ENCODE data around the gene SPACA5.
"Not testable (repeated sequence)": the region's sequence is repeated elsewhere in the genome, so short reads cannot be mapped to it uniquely, and the experiment has no call there.

The SPACA5 gene

GRCh38 chrX:47992095-47992380, 14.8 kb upstream of the SPACA5 start:
- DNase-seq (ENCODE audit: low read depth), result peak; percentile 35
- no peak for TF ChIP-seq CTCF (conservative IDR thresholded peaks at IDR 0.05; ENCODE audit: low read length)
- H3K4me3 ChIP-seq (ENCODE audit: low read length), result no peak overlapping the region

DNA sequence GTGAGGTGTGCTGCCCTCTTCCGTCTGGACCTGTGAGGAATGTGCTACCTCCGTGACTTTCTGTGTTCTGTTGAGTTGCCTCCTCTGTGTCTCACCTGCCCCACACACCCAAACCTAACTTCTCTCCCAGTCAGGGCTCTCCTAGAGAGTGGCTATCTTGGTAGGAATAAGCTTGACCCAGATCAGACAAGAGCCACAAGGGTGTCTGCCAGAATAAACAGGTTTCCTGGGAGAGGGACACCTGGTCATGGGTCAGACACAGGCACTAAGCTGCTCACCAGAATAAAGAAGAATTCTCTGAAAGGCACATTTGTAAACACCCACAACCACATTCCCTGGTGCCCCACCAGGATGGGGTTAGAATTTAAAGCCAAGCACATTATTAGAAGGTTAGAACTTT, 14.1 kb upstream of the SPACA5 start:
- DNase-seq (ENCODE audit: low read depth), result no peak
- no peak for TF ChIP-seq CTCF (conservative IDR thresholded peaks at IDR 0.05; ENCODE audit: low read length)
- H3K4me3 ChIP-seq (ENCODE audit: low read length), result no peak overlapping the region

DNA sequence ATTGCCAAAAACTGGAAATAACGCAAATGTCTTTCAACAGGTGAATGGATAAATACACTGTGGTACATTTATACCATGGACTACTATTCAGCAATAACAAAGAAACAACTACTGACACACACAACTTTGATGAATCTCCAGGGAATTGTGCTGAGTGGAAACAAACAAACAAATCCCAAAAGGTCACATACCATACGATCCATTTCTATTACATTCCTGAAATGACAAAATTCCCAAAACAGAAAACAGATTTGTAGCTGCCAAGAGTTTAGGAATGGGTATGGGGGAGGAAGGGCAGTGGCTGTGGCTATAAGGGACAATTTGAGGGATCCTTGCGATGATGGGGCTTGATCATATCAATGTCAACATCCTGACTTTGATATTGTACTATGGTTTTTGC, 5.5 kb upstream of the SPACA5 start:
- TF ChIP-seq CTCF (conservative IDR thresholded peaks at IDR 0.05; ENCODE audit: low read length), result no peak
- H3K4me3 ChIP-seq (ENCODE audit: low read length), result no peak overlapping the region
- peak; percentile 8 for DNase-seq (ENCODE audit: low read depth)

- H3K4me3 ChIP-seq (ENCODE audit: low read length), result no peak overlapping the region
- no peak for TF ChIP-seq CTCF (conservative IDR thresholded peaks at IDR 0.05; ENCODE audit: low read length)
- no peak for DNase-seq (ENCODE audit: low read depth)
Observed at GRCh38 chrX:48002319-48002718, 4.5 kb upstream of the SPACA5 start.

DNA sequence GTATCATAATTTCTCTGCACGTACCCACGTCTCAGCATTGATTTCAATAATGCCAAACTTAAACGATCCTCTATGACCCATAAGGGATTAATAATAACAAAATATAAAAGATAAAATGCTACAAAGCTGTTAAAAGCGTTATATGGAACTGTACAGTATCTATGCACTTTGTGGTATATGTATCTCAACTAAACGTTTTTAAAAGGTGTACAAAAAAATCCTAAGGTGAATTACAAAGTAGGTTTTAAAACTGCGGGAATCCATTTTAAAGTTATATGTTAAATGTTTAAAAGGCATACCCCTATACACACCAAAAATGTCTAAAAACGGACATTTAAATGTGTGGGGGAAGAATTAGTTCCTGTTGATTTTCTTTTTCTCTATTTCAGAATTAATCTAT, 3.9 kb upstream of the SPACA5 start:
- no peak for TF ChIP-seq CTCF (conservative IDR thresholded peaks at IDR 0.05; ENCODE audit: low read length)
- no peak for DNase-seq (ENCODE audit: low read depth)
- H3K4me3 ChIP-seq (ENCODE audit: low read length), result peak overlapping the region; percentile 77

- no peak for TF ChIP-seq CTCF (conservative IDR thresholded peaks at IDR 0.05; ENCODE audit: low read length)
- DNase-seq (ENCODE audit: low read depth), result no peak
- H3K4me3 ChIP-seq (ENCODE audit: low read length), result peak overlapping the region; percentile 77
Observed at GRCh38 chrX:48003367-48003757, 3.4 kb upstream of the SPACA5 start.

- peak; percentile 84 for DNase-seq (ENCODE audit: low read depth)
- peak within 1 kb of the TSS; percentile 77 for H3K4me3 ChIP-seq (ENCODE audit: low read length)
- TF ChIP-seq CTCF (conservative IDR thresholded peaks at IDR 0.05; ENCODE audit: low read length), result no peak
Observed at GRCh38 chrX:48003758-48004457, 2.9 kb upstream of the SPACA5 start, which contains the start of gene ZNF182. TSS of gene ZNF182 (minus strand) at chrX:48003989. CDS start at chrX:48002609, 1,380 bp downstream.

GRCh38 chrX:48009445-48009960, 2.7 kb downstream of the SPACA5 start:
- H3K4me3 ChIP-seq (ENCODE audit: low read length), result not testable (repeated sequence)

GRCh38 chrX:48016583-48017310, 10.0 kb downstream of the SPACA5 start:
- DNase-seq (ENCODE audit: low read depth); H3K4me3 ChIP-seq (ENCODE audit: low read length): not testable (repeated sequence)

More at GRCh38 chrX:48009445-48009960, 2.7 kb downstream of the SPACA5 start:
- DNase-seq (ENCODE audit: low read depth), result not testable (repeated sequence)

GRCh38 chrX:48019892-48020291, 13.1 kb downstream of the SPACA5 start:
- not testable (repeated sequence) for DNase-seq (ENCODE audit: low read depth); H3K4me3 ChIP-seq (ENCODE audit: low read length)

Measured in AG10803 (cell line).